ENCODE measurements around the gene ATAD3A.

The ATAD3A gene

DNA sequence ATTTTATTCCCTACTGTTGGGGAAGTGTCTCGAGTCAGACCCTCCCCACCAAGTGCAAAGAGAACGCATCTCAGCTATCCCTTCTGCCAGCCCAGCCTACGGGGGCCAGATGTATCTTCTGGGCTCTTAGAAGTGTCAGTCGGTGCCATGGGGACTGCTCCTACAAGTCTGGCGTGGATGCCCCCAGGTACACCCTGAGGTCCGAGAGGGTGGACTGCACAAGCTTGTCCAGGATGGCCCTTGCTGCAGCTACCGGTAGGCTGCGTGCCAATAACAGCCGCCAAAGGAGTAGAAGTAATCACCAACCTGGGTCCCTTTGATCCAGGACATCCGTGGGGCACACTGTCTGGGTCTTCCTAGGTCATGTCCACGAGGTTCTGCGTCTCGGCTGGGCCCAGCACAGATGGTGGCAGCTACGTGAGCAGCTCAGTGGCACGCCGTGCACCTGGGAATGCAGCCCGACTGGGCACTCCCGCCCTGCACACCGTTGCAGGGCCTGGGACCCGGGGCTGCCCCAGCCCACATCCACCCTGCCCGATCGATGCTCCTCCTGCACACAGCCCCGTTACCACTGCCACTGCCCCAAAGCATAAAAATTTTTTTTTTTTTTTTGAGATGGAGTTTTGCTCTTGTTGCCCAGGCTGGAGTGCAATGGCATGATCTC, 71.5 kb downstream of the ATAD3A start:
- no peak for DNase-seq (ENCODE audit: low read depth)

Data from activated T-cell treated with anti-CD3 and anti-CD28 coated beads for 24 hours (primary cell).